Suprapubic skin (tissue), 4 donors: Measurements from ENCODE around the gene TGFB2.

Experiments
- POLR2A ChIP-seq, 2 donors: fragments of 450-650 bp; IDR thresholded peaks; one replicate each; pipeline ENCODE4 v1.6.1; 2017; ENCODE audit warnings: antibody characterized with exemption in 2 of 2, mild to moderate bottlenecking in 2 of 2, moderate library complexity in 2 of 2
- POLR2AphosphoS5 ChIP-seq, 3 donors: sonication (generic); formaldehyde crosslinking; IDR thresholded peaks; one replicate each; pipeline ENCODE4 v1.6.1; 2017; ENCODE audit warnings: antibody characterized with exemption in 3 of 3

DNA sequence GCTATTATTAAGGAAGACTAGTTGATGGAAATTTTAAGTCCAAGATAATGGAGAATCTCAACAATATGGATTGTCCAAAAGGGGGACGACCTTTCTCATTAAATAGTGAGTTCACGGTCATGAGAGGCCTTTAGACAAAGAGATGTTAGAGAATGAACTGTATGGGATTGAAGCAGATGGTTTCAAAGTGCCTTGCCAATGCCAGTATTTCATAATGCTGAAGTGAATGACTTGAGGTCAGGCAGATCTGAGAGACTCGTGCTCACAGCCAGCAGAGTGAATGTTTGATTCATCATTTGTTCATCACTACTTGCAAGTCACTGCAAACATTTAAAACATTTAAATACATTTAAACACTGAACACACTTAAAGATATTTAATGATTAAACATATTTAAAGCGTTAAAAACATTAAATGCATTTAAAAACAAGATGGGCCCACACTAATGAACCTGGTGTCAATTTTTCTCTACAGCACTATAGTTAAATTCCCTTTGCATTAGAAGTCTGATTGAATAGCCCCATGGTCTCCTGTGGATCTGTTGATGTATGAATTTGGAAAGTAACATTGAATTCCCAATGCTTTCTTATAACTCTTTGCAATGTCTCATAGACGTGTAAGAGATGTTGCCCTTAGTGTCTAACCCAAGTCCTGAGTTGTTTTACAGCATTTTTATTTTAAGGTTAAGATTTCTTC, 80.7 kb downstream of the TGFB2 start:
- TF ChIP-seq POLR2AphosphoS5 (IDR thresholded peaks at IDR 0.05) (no peak), POLR2A (IDR thresholded peaks at IDR 0.05) (no peak)
